ENCODE data around the gene PRCD. TPM values are rescaled to one million over a fixed set of nuclear protein-coding genes. Genes with fewer than 3 reads are reported as not detected.
"Not testable (repeated sequence)": the region's sequence is repeated elsewhere in the genome, so short reads cannot be mapped to it uniquely, and the experiment has no call there.

PRCD gene
- polyA plus RNA-seq, 1 donor (not counting 4 experiments of a cell fraction or from before 2014, with no cell fraction given) = 1.2 TPM

GRCh38 chr17:76557368-76558197 is 17.7 kb downstream of the PRCD start:
- TF ChIP-seq EZH2 (IDR thresholded peaks at IDR 0.05; ENCODE audit: low read length) (no peak), CTCF (optimal IDR thresholded peaks at IDR 0.05 in 1 of 3, IDR thresholded peaks at IDR 0.05 in 1 of 3, conservative IDR thresholded peaks at IDR 0.05 in 1 of 3; ENCODE audit: extremely low read depth in 1 of 3, insufficient read depth in 2 of 3, low read length in 3 of 3) (peak; percentile 37 to 47 (median 43))
- dilution Hi-C loops (cut with MboI; ENCODE audit: extremely low pct_ligation_motif_present, low sequenced_read_pairs) = no loop called here
- FAIRE-seq (no peak), DNase-seq (ENCODE audit: low read depth, low spot score) (peak; percentile 92)
- Histone ChIP-seq H3K9me1 (ENCODE audit: control insufficient read depth, extremely low read depth, insufficient read depth, low read length) (peaks cover 4% of the 10 kb centered on the region), H3K4me3 (ENCODE audit: control insufficient read depth in 2 of 3, extremely low read depth in 1 of 3, insufficient read depth in 2 of 3, low read depth in 1 of 3, low read length in 3 of 3) (peak overlapping the region; percentile 97 to 100 (median 99)), H3K27ac (ENCODE audit: control insufficient read depth, insufficient read depth, low read length) (peak overlapping the region; percentile 100), H3K9me3 (ENCODE audit: control insufficient read depth, low read depth, low read length) (no peaks in the 10 kb centered on the region), H2AFZ (ENCODE audit: control insufficient read depth, low read length) (peak overlapping the region; percentile 76), H3K79me2 (ENCODE audit: control insufficient read depth, insufficient read depth, low read length) (peaks cover 54% of the 10 kb centered on the region), H3K36me3 (ENCODE audit: control insufficient read depth in 2 of 2, extremely low read depth in 1 of 2, insufficient read depth in 2 of 2, low read length in 2 of 2) (peaks cover 4 to 27% of the 10 kb centered on the region in 2 experiments), H3K9ac (ENCODE audit: control insufficient read depth, extremely low read depth, insufficient read depth, low read length) (peak overlapping the region; percentile 100), H4K20me1 (ENCODE audit: control insufficient read depth, extremely low read depth, insufficient read depth, low read length) (peaks cover 20% of the 10 kb centered on the region), H3K27me3 (ENCODE audit: control insufficient read depth, extremely low read depth, insufficient read depth, low read length) (no peaks in the 10 kb centered on the region), H3K4me2 (ENCODE audit: control insufficient read depth, extremely low read depth, insufficient read depth, low read depth, low read length) (peak overlapping the region; percentile 94), H3K4me1 (ENCODE audit: control insufficient read depth, extremely low read depth, insufficient read depth, low read length) (peaks cover 49% of the 10 kb centered on the region)

- Histone ChIP-seq H3K9me3 (ENCODE audit: control insufficient read depth, low read depth, low read length) (no peaks in the 10 kb centered on the region), H3K4me2 (ENCODE audit: control insufficient read depth, extremely low read depth, insufficient read depth, low read depth, low read length) (peak overlapping the region; percentile 94), H3K4me1 (ENCODE audit: control insufficient read depth, extremely low read depth, insufficient read depth, low read length) (peaks cover 58% of the 10 kb centered on the region), H3K9ac (ENCODE audit: control insufficient read depth, extremely low read depth, insufficient read depth, low read length) (peak overlapping the region; percentile 100), H3K4me3 (ENCODE audit: control insufficient read depth in 2 of 3, extremely low read depth in 1 of 3, insufficient read depth in 2 of 3, low read depth in 1 of 3, low read length in 3 of 3) (peak overlapping the region; percentile 97 to 100 (median 99)), H2AFZ (ENCODE audit: control insufficient read depth, low read length) (no peak overlapping the region), H4K20me1 (ENCODE audit: control insufficient read depth, extremely low read depth, insufficient read depth, low read length) (peaks cover 24% of the 10 kb centered on the region), H3K27me3 (ENCODE audit: control insufficient read depth, extremely low read depth, insufficient read depth, low read length) (no peaks in the 10 kb centered on the region), H3K79me2 (ENCODE audit: control insufficient read depth, insufficient read depth, low read length) (peaks cover 57% of the 10 kb centered on the region), H3K36me3 (ENCODE audit: control insufficient read depth in 2 of 2, extremely low read depth in 1 of 2, insufficient read depth in 2 of 2, low read length in 2 of 2) (peaks cover 4 to 27% of the 10 kb centered on the region in 2 experiments), H3K9me1 (ENCODE audit: control insufficient read depth, extremely low read depth, insufficient read depth, low read length) (peaks cover 4% of the 10 kb centered on the region), H3K27ac (ENCODE audit: control insufficient read depth, insufficient read depth, low read length) (peak overlapping the region; percentile 100)
- TF ChIP-seq EZH2 (IDR thresholded peaks at IDR 0.05; ENCODE audit: low read length) (no peak), CTCF (optimal IDR thresholded peaks at IDR 0.05 in 1 of 3, IDR thresholded peaks at IDR 0.05 in 1 of 3, conservative IDR thresholded peaks at IDR 0.05 in 1 of 3; ENCODE audit: extremely low read depth in 1 of 3, insufficient read depth in 2 of 3, low read length in 3 of 3) (peak; percentile 14 to 57 (median 43))
- DNase-seq (ENCODE audit: low read depth, low spot score) (no peak), FAIRE-seq (no peak)
- dilution Hi-C loops (cut with MboI; ENCODE audit: extremely low pct_ligation_motif_present, low sequenced_read_pairs) = no loop called here
Measured at GRCh38 chr17:76558198-76559095, 18.6 kb downstream of the PRCD start.

- H3K4me2 ChIP-seq (ENCODE audit: control insufficient read depth, extremely low read depth, insufficient read depth, low read depth, low read length) = peak overlapping the region; percentile 94
- H2AFZ ChIP-seq (ENCODE audit: control insufficient read depth, low read length); H3K9me3 ChIP-seq (ENCODE audit: control insufficient read depth, low read depth, low read length); DNase-seq (ENCODE audit: low read depth, low spot score); FAIRE-seq; H3K9me1 ChIP-seq (ENCODE audit: control insufficient read depth, extremely low read depth, insufficient read depth, low read length); H3K27me3 ChIP-seq (ENCODE audit: control insufficient read depth, extremely low read depth, insufficient read depth, low read length); dilution Hi-C loops (cut with MboI; ENCODE audit: extremely low pct_ligation_motif_present, low sequenced_read_pairs): not testable (repeated sequence)
- peaks cover 59% of the 10 kb centered on the region for H3K79me2 ChIP-seq (ENCODE audit: control insufficient read depth, insufficient read depth, low read length)
- H4K20me1 ChIP-seq (ENCODE audit: control insufficient read depth, extremely low read depth, insufficient read depth, low read length) = peaks cover 24% of the 10 kb centered on the region
- H3K9ac ChIP-seq (ENCODE audit: control insufficient read depth, extremely low read depth, insufficient read depth, low read length) = peak overlapping the region; percentile 100
- peak overlapping the region; percentile 100 for H3K27ac ChIP-seq (ENCODE audit: control insufficient read depth, insufficient read depth, low read length)
- peaks cover 59% of the 10 kb centered on the region for H3K4me1 ChIP-seq (ENCODE audit: control insufficient read depth, extremely low read depth, insufficient read depth, low read length)
- peak overlapping the region; percentile 97 to 100 (median 99) for H3K4me3 ChIP-seq (ENCODE audit: control insufficient read depth in 2 of 3, extremely low read depth in 1 of 3, insufficient read depth in 2 of 3, low read depth in 1 of 3, low read length in 3 of 3)
- peaks cover 4 to 27% of the 10 kb centered on the region in 2 experiments for H3K36me3 ChIP-seq (ENCODE audit: control insufficient read depth in 2 of 2, extremely low read depth in 1 of 2, insufficient read depth in 2 of 2, low read length in 2 of 2)
Measured at GRCh38 chr17:76559460-76559859, 19.6 kb downstream of the PRCD start.

All from keratinocyte (primary cell).